GM21360 (cell line): Measurements from ENCODE around the gene CPVL.

Source experiments
- ATAC-seq: cut with Tn5 transposase; IDR thresholded peaks from one replicate; pipeline ENCODE4 v1.9.1; 2021; ENCODE audit warnings: mild to moderate bottlenecking, moderate library complexity; ENCODE audit not compliant: unreplicated experiment

Gene CPVL

GRCh38 chr7:29156907-29157452, 10.6 kb upstream of the CPVL start:
- ATAC-seq, result no peak

- no peak for ATAC-seq
Observed at GRCh38 chr7:29154076-29154475, 7.7 kb upstream of the CPVL start.

- ATAC-seq, result no peak
Observed at GRCh38 chr7:29150856-29151255, 4.5 kb upstream of the CPVL start.

GRCh38 chr7:29149036-29149435, 2.7 kb upstream of the CPVL start:
- ATAC-seq, result no peak

GRCh38 chr7:29147821-29148220, 1.5 kb upstream of the CPVL start:
- ATAC-seq, result no peak

GRCh38 chr7:29146888-29147609, 712 bp upstream of the CPVL start:
- no peak for ATAC-seq

- ATAC-seq, result no peak
Observed at GRCh38 chr7:29145553-29146056, 732 bp downstream of the CPVL start.

- no peak for ATAC-seq
Observed at GRCh38 chr7:29143751-29144150, 2.6 kb downstream of the CPVL start.

- ATAC-seq, result no peak
Observed at GRCh38 chr7:29142021-29142727, 4.2 kb downstream of the CPVL start.

GRCh38 chr7:29140873-29141468, 5.4 kb downstream of the CPVL start:
- no peak for ATAC-seq

- ATAC-seq, result no peak
Observed at GRCh38 chr7:29139796-29140195, 6.5 kb downstream of the CPVL start.

- no peak for ATAC-seq
Observed at GRCh38 chr7:29139191-29139590, 7.1 kb downstream of the CPVL start.

GRCh38 chr7:29138588-29138987, 7.7 kb downstream of the CPVL start:
- no peak for ATAC-seq

- no peak for ATAC-seq
Observed at GRCh38 chr7:29135846-29136245, 10.5 kb downstream of the CPVL start.

- no peak for ATAC-seq
Observed at GRCh38 chr7:29132980-29133379, 13.4 kb downstream of the CPVL start.

GRCh38 chr7:29131678-29132077, 14.7 kb downstream of the CPVL start:
- ATAC-seq, result no peak

- no peak for ATAC-seq
Observed at GRCh38 chr7:29130096-29130495, 16.2 kb downstream of the CPVL start.

GRCh38 chr7:29127527-29127926, 18.8 kb downstream of the CPVL start:
- no peak for ATAC-seq

GRCh38 chr7:29126804-29127203, 19.5 kb downstream of the CPVL start:
- ATAC-seq, result no peak

- no peak for ATAC-seq
Observed at GRCh38 chr7:29123626-29124190, 22.6 kb downstream of the CPVL start.

GRCh38 chr7:29122759-29123158, 23.6 kb downstream of the CPVL start:
- no peak for ATAC-seq
